Colonic mucosa (tissue), 4 donors: ENCODE data around the gene PLEKHJ1. TPM values are rescaled to one million over a fixed set of nuclear protein-coding genes. Genes with fewer than 3 reads are reported as not detected.

Experiments used
- DNase-seq: peaks from one replicate; pipeline ENCODE4 v3.0.0-alpha.2; 2020
- H3K27ac ChIP-seq: fragments of 200-600 bp; one replicate; pipeline ENCODE4 v1.8.0; 2021
- H3K27me3 ChIP-seq: fragments of 200-600 bp; one replicate; pipeline ENCODE4 v1.8.0; 2021
- H3K36me3 ChIP-seq: fragments of 200-600 bp; one replicate; pipeline ENCODE4 v1.8.0; 2021
- H3K4me1 ChIP-seq: fragments of 200-600 bp; one replicate; pipeline ENCODE4 v1.8.0; 2021; ENCODE audit warnings: mild to moderate bottlenecking
- H3K4me3 ChIP-seq: fragments of 200-600 bp; one replicate; pipeline ENCODE4 v1.8.0; 2021
- H3K9ac ChIP-seq, 2 donors: one replicate each; pipeline ENCODE4 v1.7.0; 2013; ENCODE audit warnings: control low read depth in 2 of 2, low read depth in 2 of 2, low read length in 2 of 2
- H3K9me3 ChIP-seq: fragments of 200-600 bp; one replicate; pipeline ENCODE4 v1.8.0; 2021
- intact Hi-C: fragments of 100-400 bp; cut with DNase I; formaldehyde crosslinking; loops from one replicate; pipeline ENCODE4 v1.14.1; 2022
- total RNA-seq, 2 donors: library from RNA; stranded (reverse); fragmentation: NEBNext Ultra II Directional in 1 of 2; extraction: Animal tissue kit (Norgen Biotek cat#: 25700) in 1 of 2; gene quantifications; one replicate each; pipeline ENCODE4 v1.2.1, GENCODE V29; 2021
- TF ChIP-seq, protein P1 (sequence below): fragments of 200-600 bp; IDR thresholded peaks from one replicate; pipeline ENCODE4 v1.8.0; 2022; ENCODE audit warnings: antibody characterized with exemption, mild to moderate bottlenecking
- donor health status: healthy.
- donor health status: DM: no; HTN: no; CAD: no.
- donor health status: DM: no; HTN: no; CAD: no.

PLEKHJ1 gene
- total RNA-seq, 2 donors from 2014 or later, result 176 to 238 TPM

DNA sequence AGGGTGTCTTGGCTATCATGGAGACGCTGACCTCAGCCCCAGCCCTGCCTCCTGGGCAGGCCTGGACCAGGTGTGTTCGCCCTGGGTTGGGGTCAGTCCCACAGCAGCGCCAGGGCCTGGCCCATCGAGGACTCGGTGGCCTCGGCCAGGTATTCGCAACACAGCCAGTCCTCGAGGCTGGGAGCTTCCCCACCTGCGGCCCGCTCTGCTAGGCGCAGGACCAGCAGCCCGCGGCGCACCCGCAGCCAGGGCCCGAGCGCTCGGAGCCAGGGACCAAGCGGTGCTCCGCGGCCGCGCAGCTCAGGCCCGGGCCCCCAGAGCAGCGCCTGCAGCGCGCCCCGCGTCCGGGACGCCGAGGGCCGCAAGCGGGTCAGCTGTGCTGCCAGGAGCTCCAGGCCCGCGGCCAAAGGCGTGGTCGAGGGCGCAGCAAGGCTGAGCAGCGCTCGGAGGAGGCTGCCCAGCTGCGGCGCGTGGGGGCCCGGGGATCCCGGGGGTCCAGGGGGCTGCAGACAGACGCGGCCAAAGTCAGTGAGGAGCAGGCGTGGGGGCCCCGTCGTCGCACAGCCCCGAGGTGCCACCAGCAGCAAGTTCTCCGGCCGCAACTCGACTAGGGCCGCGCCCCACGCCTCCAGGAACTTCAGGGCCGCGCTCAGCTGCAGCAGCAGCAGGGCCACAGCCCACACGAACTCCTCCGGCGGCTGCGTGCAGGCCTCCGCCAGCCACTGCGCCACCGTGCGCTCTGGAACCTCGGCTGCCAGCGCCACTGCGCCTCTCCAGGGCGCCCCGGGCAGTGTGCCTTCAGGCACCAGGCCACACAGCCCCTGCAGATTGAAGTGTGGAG lies 39.7 kb upstream of the PLEKHJ1 start:
- Histone ChIP-seq H3K27ac (peak overlapping the region; percentile 50), H3K9ac (peak overlapping the region; percentile 35 to 68), H3K4me1 (peaks cover 40% of the 10 kb centered on the region), H3K9me3 (no peaks in the 10 kb centered on the region), H3K36me3 (no peaks in the 10 kb centered on the region), H3K4me3 (no peak overlapping the region), H3K27me3 (no peaks in the 10 kb centered on the region)
- TF ChIP-seq, protein P1, sequence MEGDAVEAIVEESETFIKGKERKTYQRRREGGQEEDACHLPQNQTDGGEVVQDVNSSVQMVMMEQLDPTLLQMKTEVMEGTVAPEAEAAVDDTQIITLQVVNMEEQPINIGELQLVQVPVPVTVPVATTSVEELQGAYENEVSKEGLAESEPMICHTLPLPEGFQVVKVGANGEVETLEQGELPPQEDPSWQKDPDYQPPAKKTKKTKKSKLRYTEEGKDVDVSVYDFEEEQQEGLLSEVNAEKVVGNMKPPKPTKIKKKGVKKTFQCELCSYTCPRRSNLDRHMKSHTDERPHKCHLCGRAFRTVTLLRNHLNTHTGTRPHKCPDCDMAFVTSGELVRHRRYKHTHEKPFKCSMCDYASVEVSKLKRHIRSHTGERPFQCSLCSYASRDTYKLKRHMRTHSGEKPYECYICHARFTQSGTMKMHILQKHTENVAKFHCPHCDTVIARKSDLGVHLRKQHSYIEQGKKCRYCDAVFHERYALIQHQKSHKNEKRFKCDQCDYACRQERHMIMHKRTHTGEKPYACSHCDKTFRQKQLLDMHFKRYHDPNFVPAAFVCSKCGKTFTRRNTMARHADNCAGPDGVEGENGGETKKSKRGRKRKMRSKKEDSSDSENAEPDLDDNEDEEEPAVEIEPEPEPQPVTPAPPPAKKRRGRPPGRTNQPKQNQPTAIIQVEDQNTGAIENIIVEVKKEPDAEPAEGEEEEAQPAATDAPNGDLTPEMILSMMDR, result no peak
- DNase-seq, result peak; percentile 53
- intact Hi-C loops, result loop anchor here (2.0 to 5.0 kb wide), 2 partner anchors 41 to 115 kb away; no protein-coding TSS in a partner anchor

DNA sequence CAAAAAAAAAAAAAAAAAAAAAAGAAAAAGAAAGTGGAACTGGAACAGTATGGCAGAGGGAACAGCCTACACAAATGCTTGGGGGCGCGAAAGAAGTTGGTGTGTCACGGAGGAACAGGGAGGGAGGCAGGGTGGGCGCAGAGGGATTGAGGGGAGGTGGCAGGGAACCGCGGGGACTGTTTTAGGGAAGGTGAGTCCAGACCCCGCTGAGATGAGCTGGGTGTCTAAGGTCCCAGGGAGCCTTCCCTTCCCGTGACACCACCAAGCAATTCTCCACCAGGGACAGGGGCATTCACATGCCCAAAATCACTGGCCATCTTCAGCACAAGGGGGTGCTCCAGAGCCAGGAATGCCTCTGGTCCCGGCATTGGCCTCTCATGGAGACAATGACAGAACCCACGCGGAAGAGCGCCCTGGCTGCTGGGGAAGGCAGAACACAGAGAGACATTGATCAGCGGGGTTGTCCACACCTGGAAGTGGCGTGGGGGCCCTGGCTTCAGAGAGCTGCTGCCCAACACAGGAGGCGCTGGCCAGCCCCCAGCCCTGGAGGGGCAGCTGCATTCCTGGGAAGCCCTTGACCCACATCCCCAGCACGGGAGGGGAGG lies 38.9 kb upstream of the PLEKHJ1 start:
- Histone ChIP-seq H3K4me3 (no peak overlapping the region), H3K27me3 (no peaks in the 10 kb centered on the region), H3K9ac (peak overlapping the region in 1 of 2 donors; percentile 68), H3K4me1 (peaks cover 40% of the 10 kb centered on the region), H3K9me3 (no peaks in the 10 kb centered on the region), H3K27ac (peak overlapping the region; percentile 50), H3K36me3 (no peaks in the 10 kb centered on the region)
- TF ChIP-seq, protein P1, result peak; percentile 35
- DNase-seq, result peak; percentile 85
- intact Hi-C loops, result loop anchor here (2.0 to 5.0 kb wide), 3 partner anchors 38 to 116 kb away; partner anchors contain the start of genes PLEKHJ1 and SF3A2

DNA sequence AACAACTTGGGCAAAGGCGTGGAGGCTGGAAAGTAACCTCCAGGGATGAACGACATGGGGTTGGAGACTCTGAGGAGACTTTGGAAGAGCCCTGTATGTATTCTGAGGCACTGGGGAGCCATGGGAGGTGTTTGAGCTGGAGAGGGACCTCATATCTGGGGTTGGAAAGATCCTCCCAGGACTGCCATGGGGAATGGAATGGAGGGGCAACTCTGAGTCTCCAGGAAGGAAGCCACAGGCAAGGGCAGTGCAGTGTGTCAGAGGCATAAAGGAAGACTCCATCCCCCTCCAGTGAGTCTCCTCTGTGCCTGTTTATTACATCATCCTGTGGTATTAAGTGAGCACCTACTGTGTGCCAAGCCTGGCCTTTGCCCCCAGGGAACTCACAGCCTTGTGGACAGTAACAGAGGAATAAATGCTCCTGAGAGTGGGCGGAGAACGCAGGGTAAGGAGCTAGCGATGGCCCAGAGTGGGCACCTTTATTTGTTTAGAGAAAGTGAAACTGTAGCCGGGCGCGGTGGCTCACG lies 38.1 kb upstream of the PLEKHJ1 start:
- DNase-seq, result no peak
- no peak overlapping the region for H3K4me3 ChIP-seq
- H3K4me1 ChIP-seq, result peaks cover 40% of the 10 kb centered on the region
- no peaks in the 10 kb centered on the region for H3K27me3 ChIP-seq
- TF ChIP-seq, protein P1, result no peak
- H3K9me3 ChIP-seq, result no peaks in the 10 kb centered on the region
- peak overlapping the region; percentile 79 for H3K27ac ChIP-seq
- no peaks in the 10 kb centered on the region for H3K36me3 ChIP-seq
- peak overlapping the region in 1 of 2 donors; percentile 66 for H3K9ac ChIP-seq
- intact Hi-C loops, result loop anchor here (2.0 to 5.0 kb wide), 2 partner anchors 37 to 117 kb away; partner anchors contain the start of genes PLEKHJ1 and SF3A2

DNA sequence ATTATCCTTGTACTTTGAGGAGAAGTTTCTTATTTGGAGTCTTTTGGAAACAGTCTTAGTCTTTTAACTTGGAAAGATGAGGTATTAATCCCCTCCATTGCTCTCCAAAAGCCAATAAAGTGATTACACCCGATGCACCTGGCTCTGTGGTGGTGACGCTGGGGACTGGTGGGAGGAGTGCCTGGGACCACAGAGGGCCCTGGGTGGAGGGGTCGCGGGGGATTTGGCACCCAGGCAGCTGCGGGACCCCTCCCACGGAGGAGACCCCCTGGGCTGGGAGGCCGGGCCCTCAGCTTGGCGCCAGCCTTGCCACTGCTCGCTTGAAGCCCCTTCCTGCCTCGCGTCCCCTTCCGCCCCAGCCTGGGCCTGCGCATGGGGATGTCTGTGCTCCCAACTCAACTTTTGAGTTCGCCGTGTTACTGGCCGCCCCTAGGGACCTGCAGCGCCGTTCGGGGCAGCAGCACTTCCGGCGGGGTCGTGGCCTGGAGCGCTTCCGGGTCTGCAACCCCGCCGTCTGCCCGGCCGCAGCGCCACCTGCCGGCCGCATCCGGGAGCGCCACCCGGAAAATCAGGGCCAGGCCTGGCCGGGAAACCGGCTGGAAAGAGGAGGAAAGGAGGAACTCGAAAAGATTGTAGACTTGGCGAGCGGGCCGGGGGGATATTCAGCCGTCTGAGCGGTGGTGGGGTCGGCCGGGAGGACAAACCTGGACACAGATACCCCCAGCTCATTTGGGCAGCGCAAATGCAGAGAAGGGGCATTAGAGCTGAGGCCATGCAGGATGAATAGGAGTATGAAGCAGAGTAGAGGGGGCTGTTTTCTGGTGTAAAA lies 37.4 kb upstream of the PLEKHJ1 start:
- no peaks in the 10 kb centered on the region for H3K36me3 ChIP-seq
- peak overlapping the region; percentile 8 for H3K4me3 ChIP-seq
- peak overlapping the region; percentile 51 to 66 for H3K9ac ChIP-seq
- no peaks in the 10 kb centered on the region for H3K27me3 ChIP-seq
- TF ChIP-seq, protein P1, result peak; percentile 98
- DNase-seq, result peak; percentile 82
- H3K9me3 ChIP-seq, result no peaks in the 10 kb centered on the region
- H3K27ac ChIP-seq, result peak overlapping the region; percentile 79
- intact Hi-C loops, result loop anchor here (2.0 to 5.0 kb wide), 3 partner anchors 36 to 117 kb away; partner anchors contain the start of genes PLEKHJ1 and SF3A2
- H3K4me1 ChIP-seq, result peaks cover 38% of the 10 kb centered on the region
